Measurements from ENCODE around the gene STXBP6. TPM values are rescaled to one million over a fixed set of nuclear protein-coding genes. Genes with fewer than 3 reads are reported as not detected.

The STXBP6 gene
- total and polyA plus RNA-seq, 2 experiments from 2014 or later, result 19.7 to 29.0 TPM

DNA sequence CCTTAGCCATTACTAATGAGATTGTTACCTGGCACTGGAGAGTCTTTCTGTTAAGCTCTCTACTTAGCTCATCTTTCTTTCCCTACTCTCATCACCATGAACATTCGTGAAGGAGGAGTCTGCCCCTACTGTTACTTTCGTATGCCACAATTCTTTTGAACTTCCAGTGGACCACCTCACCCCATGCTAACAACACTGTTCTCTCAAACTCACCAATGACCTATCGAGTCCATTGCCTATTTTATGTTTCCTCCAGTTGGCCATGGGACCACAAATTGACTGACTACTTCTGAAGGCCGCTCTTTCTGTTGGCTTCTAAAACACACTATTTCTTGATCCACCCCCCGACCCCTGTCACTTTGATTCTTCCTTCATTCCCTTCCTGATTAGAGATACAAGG is 223.6 kb downstream of the STXBP6 start (continued):
- TF ChIP-seq, protein P1, sequence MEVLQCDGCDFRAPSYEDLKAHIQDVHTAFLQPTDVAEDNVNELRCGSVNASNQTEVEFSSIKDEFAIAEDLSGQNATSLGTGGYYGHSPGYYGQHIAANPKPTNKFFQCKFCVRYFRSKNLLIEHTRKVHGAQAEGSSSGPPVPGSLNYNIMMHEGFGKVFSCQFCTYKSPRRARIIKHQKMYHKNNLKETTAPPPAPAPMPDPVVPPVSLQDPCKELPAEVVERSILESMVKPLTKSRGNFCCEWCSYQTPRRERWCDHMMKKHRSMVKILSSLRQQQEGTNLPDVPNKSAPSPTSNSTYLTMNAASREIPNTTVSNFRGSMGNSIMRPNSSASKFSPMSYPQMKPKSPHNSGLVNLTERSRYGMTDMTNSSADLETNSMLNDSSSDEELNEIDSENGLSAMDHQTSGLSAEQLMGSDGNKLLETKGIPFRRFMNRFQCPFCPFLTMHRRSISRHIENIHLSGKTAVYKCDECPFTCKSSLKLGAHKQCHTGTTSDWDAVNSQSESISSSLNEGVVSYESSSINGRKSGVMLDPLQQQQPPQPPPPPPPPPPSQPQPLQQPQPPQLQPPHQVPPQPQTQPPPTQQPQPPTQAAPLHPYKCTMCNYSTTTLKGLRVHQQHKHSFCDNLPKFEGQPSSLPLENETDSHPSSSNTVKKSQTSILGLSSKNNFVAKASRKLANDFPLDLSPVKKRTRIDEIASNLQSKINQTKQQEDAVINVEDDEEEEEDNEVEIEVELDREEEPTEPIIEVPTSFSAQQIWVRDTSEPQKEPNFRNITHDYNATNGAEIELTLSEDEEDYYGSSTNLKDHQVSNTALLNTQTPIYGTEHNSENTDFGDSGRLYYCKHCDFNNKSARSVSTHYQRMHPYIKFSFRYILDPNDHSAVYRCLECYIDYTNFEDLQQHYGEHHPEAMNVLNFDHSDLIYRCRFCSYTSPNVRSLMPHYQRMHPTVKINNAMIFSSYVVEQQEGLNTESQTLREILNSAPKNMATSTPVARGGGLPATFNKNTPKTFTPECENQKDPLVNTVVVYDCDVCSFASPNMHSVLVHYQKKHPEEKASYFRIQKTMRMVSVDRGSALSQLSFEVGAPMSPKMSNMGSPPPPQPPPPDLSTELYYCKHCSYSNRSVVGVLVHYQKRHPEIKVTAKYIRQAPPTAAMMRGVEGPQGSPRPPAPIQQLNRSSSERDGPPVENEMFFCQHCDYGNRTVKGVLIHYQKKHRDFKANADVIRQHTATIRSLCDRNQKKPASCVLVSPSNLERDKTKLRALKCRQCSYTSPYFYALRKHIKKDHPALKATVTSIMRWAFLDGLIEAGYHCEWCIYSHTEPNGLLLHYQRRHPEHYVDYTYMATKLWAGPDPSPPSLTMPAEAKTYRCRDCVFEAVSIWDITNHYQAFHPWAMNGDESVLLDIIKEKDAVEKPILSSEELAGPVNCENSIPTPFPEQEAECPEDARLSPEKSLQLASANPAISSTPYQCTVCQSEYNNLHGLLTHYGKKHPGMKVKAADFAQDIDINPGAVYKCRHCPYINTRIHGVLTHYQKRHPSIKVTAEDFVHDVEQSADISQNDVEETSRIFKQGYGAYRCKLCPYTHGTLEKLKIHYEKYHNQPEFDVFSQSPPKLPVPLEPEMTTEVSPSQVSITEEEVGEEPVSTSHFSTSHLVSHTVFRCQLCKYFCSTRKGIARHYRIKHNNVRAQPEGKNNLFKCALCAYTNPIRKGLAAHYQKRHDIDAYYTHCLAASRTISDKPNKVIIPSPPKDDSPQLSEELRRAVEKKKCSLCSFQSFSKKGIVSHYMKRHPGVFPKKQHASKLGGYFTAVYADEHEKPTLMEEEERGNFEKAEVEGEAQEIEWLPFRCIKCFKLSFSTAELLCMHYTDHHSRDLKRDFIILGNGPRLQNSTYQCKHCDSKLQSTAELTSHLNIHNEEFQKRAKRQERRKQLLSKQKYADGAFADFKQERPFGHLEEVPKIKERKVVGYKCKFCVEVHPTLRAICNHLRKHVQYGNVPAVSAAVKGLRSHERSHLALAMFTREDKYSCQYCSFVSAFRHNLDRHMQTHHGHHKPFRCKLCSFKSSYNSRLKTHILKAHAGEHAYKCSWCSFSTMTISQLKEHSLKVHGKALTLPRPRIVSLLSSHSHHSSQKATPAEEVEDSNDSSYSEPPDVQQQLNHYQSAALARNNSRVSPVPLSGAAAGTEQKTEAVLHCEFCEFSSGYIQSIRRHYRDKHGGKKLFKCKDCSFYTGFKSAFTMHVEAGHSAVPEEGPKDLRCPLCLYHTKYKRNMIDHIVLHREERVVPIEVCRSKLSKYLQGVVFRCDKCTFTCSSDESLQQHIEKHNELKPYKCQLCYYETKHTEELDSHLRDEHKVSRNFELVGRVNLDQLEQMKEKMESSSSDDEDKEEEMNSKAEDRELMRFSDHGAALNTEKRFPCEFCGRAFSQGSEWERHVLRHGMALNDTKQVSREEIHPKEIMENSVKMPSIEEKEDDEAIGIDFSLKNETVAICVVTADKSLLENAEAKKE (CRISPR knock-in tag; IDR thresholded peaks at IDR 0.05), result no peak
- TF ChIP-seq CREB1 (CRISPR knock-in tag; IDR thresholded peaks at IDR 0.05; ENCODE audit: low read depth), result no peak
- no peak for TF ChIP-seq STAT1 (IDR thresholded peaks at IDR 0.05; ENCODE audit: unreplicated experiment)
- no peak for TF ChIP-seq EZH2 (IDR thresholded peaks at IDR 0.05; ENCODE audit: low read depth, unreplicated experiment)
- TF ChIP-seq JUNB (IDR thresholded peaks at IDR 0.05; ENCODE audit: unreplicated experiment), result no peak
- TF ChIP-seq POLR2AphosphoS5 (IDR thresholded peaks at IDR 0.05; ENCODE audit: low read depth), result no peak
- TF ChIP-seq ZNF114 (CRISPR knock-in tag; IDR thresholded peaks at IDR 0.05), result no peak
- no peak for TF ChIP-seq NANOG (IDR thresholded peaks at IDR 0.05; ENCODE audit: borderline replicate concordance)

DNA sequence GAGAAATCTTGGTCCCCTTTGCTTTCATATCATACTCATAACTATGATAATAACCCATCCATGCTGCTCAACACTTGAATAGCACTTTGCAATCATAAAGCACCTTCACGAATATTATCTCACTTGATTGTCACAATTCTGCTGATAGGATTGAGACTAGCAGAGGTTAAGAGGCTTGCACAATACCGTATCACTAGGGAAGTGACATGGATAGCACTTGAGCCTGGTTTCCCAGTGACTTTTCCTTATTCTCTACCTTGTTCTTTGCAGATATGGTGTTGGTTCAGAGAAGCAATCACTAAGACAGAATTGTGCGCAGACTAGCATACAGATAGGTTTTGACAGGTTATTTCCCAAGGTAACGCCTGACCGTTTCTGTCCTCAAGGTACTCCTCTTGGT is 229.3 kb downstream of the STXBP6 start:
- no peak overlapping the region for H3K27ac ChIP-seq (ENCODE audit: low read depth)
- no peak overlapping the region for H3K27ac Mint-ChIP-seq
- no peaks in the 10 kb centered on the region for H3F3A ChIP-seq (replicated peaks; ENCODE audit: low read depth)
- H3K9me3 Mint-ChIP-seq, result no peaks in the 10 kb centered on the region
- H2AFZ ChIP-seq, result no peak overlapping the region
- ATAC-seq (no peak), DNase-seq (ENCODE audit: low spot score) (no peak)
- no peaks in the 10 kb centered on the region; the same call in 1 of the 2 replicates for H3K4me1 ChIP-seq (ENCODE audit: insufficient read depth)
- no peak overlapping the region for H3K4me3 ChIP-seq
- H4K20me1 ChIP-seq (replicated peaks; ENCODE audit: insufficient read depth), result no peaks in the 10 kb centered on the region
- no peaks in the 10 kb centered on the region for H3K9me2 ChIP-seq (ENCODE audit: insufficient read depth)
- H3K36me3 Mint-ChIP-seq (ENCODE audit: low read depth), result no peaks in the 10 kb centered on the region
- H3K79me2 ChIP-seq (replicated peaks; ENCODE audit: insufficient read depth), result no peaks in the 10 kb centered on the region
- no peaks in the 10 kb centered on the region for H3K36me3 ChIP-seq (ENCODE audit: insufficient read depth)
- H3K4me2 ChIP-seq, result no peak overlapping the region
- no peaks in the 10 kb centered on the region for H3K4me1 Mint-ChIP-seq
- H3K4me3 Mint-ChIP-seq, result no peak overlapping the region
- H3K27me3 Mint-ChIP-seq (ENCODE audit: insufficient read depth, low read depth, poor library complexity), result peaks cover 1% of the 10 kb centered on the region
- H3K27me3 ChIP-seq (ENCODE audit: insufficient read depth), result no peaks in the 10 kb centered on the region
- TF ChIP-seq EZH2phosphoT487 (IDR thresholded peaks at IDR 0.05; ENCODE audit: unreplicated experiment) (no peak), CREB1 (CRISPR knock-in tag; IDR thresholded peaks at IDR 0.05; ENCODE audit: low read depth) (no peak), ZNF331 (CRISPR knock-in tag; IDR thresholded peaks at IDR 0.05; ENCODE audit: low read depth) (no peak), JUNB (IDR thresholded peaks at IDR 0.05; ENCODE audit: unreplicated experiment) (no peak), STAT1 (IDR thresholded peaks at IDR 0.05; ENCODE audit: unreplicated experiment) (no peak), NANOG (IDR thresholded peaks at IDR 0.05; ENCODE audit: borderline replicate concordance) (no peak), POLR2AphosphoS5 (IDR thresholded peaks at IDR 0.05; ENCODE audit: low read depth) (no peak), EZH2 (IDR thresholded peaks at IDR 0.05; ENCODE audit: low read depth, unreplicated experiment) (no peak)
- TF ChIP-seq, protein P2, sequence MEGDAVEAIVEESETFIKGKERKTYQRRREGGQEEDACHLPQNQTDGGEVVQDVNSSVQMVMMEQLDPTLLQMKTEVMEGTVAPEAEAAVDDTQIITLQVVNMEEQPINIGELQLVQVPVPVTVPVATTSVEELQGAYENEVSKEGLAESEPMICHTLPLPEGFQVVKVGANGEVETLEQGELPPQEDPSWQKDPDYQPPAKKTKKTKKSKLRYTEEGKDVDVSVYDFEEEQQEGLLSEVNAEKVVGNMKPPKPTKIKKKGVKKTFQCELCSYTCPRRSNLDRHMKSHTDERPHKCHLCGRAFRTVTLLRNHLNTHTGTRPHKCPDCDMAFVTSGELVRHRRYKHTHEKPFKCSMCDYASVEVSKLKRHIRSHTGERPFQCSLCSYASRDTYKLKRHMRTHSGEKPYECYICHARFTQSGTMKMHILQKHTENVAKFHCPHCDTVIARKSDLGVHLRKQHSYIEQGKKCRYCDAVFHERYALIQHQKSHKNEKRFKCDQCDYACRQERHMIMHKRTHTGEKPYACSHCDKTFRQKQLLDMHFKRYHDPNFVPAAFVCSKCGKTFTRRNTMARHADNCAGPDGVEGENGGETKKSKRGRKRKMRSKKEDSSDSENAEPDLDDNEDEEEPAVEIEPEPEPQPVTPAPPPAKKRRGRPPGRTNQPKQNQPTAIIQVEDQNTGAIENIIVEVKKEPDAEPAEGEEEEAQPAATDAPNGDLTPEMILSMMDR (conservative IDR thresholded peaks at IDR 0.05; ENCODE audit: low read depth in 2 of 2), result no peak
- TF ChIP-seq, protein P3, sequence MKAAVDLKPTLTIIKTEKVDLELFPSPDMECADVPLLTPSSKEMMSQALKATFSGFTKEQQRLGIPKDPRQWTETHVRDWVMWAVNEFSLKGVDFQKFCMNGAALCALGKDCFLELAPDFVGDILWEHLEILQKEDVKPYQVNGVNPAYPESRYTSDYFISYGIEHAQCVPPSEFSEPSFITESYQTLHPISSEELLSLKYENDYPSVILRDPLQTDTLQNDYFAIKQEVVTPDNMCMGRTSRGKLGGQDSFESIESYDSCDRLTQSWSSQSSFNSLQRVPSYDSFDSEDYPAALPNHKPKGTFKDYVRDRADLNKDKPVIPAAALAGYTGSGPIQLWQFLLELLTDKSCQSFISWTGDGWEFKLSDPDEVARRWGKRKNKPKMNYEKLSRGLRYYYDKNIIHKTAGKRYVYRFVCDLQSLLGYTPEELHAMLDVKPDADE (IDR thresholded peaks at IDR 0.05), result no peak

Data from GM23338 (cell line).